ENCODE measurements around the gene DNMT3A.
"Not testable (repeated sequence)": the region's sequence is repeated elsewhere in the genome, so short reads cannot be mapped to it uniquely, and the experiment has no call there.

DNMT3A gene

DNA sequence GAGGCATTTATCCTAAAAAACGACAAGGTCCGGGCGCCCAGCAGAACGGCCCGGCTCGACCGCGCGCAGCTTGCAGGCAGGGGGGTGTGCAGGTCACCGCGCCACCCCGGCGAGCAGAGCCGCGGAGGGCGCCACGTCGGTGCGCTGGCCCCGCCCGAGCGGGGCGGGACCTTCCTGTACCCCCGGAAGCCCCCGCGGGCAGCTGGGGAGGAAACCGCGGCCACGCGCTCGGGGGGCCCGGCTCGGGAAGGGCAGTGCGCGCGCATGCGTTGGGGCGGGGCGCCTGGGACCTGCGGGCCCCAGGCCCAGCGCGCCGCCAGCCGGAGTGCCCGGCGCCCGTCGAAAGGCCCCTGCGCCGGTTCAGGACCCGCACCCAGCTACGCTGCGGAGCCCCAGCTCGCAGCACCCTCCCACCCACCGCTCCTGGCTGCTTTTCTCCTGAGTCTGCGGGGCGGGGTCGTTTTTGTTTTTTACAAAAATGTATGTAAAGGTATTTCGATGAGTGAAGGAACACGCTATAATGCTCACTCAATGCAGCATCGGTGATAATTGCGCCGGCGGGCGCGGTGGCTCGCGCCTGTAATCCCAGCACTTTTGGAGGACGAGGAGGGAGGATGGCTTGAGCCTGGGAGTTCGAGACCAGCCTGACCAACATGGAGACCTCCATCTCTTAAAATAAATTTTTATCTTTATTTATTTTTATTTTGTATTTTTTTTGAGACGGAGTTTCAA, 125.6 kb downstream of the DNMT3A start:
- in situ Hi-C loops (cut with HindIII; ENCODE audit: low sequenced_read_pairs): no loop called here
- peak; percentile 39 for DNase-seq (ENCODE audit: low read depth, low spot score)
- peak overlapping the region; percentile 39 for H3K4me3 ChIP-seq (ENCODE audit: low read depth, low read length)
- TF ChIP-seq, protein P1, sequence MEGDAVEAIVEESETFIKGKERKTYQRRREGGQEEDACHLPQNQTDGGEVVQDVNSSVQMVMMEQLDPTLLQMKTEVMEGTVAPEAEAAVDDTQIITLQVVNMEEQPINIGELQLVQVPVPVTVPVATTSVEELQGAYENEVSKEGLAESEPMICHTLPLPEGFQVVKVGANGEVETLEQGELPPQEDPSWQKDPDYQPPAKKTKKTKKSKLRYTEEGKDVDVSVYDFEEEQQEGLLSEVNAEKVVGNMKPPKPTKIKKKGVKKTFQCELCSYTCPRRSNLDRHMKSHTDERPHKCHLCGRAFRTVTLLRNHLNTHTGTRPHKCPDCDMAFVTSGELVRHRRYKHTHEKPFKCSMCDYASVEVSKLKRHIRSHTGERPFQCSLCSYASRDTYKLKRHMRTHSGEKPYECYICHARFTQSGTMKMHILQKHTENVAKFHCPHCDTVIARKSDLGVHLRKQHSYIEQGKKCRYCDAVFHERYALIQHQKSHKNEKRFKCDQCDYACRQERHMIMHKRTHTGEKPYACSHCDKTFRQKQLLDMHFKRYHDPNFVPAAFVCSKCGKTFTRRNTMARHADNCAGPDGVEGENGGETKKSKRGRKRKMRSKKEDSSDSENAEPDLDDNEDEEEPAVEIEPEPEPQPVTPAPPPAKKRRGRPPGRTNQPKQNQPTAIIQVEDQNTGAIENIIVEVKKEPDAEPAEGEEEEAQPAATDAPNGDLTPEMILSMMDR (IDR thresholded peaks at IDR 0.05; ENCODE audit: low read depth, low read length): no peak

DNA sequence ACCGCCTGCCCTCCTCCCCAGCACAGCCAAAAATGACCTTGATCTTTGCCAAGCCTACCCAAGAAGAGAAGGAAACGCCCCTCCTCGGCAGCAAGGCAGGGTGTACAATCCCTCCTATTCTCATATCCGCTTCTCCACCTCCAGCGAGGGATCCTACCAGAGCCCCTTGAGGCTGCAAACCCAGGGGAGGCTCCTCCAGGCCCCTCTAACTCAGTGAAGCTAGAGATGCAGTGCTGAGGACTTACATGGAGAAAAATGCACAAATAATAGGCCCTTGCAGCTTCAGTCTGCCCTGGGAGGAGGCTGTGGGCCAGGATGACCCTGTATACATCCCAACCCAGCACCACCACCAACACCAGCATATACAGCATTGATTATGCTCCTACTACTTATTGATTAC, 126.5 kb downstream of the DNMT3A start:
- no peak for DNase-seq (ENCODE audit: low read depth, low spot score)
- in situ Hi-C loops (cut with HindIII; ENCODE audit: low sequenced_read_pairs): no loop called here
- no peak overlapping the region for H3K4me3 ChIP-seq (ENCODE audit: low read depth, low read length)
- TF ChIP-seq, protein P1 (IDR thresholded peaks at IDR 0.05; ENCODE audit: low read depth, low read length): no peak

DNA sequence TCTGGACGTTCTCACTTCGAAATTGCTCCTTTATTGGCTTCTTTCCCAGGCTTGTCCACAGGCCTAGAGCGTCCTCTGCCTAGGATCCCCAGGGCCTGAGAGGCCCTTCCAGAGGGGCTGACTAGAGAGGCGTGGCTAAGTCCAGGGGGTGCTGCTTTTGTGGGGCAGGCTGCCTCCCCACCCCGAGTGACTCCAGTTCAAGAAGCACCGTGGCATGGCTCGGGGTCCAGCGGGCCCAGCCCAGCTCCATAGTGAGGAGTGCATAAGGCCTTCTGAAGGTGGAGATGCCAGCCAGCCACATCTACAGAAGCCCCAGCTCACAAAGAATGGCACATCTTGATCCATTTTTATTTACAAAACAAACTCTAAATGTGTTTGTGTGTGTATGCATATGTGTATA, 128.5 kb downstream of the DNMT3A start:
- H3K4me3 ChIP-seq (ENCODE audit: low read depth, low read length): no peak overlapping the region
- in situ Hi-C loops (cut with HindIII; ENCODE audit: low sequenced_read_pairs): no loop called here
- TF ChIP-seq, protein P1 (IDR thresholded peaks at IDR 0.05; ENCODE audit: low read depth, low read length): no peak
- DNase-seq (ENCODE audit: low read depth, low spot score): no peak

DNA sequence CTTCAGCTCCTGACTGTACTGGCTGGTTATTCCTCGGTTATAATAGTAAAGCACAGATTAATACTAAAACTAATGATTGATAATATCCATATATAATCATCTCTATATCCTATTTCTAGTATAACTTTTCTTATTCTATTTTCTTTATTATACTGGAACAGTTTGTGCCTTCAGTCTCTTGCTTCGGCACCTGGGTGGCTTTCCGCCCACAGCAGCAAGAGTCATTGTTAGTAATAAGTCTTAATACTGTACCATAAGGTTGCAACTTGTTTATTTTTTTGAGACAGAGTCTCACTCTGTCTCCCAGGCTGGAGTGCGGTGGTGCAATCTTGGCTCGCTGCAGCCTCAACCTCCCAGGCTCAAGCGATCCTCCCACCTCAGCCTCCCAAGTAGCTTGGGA, 130.8 kb downstream of the DNMT3A start:
- in situ Hi-C loops (cut with HindIII; ENCODE audit: low sequenced_read_pairs); H3K4me3 ChIP-seq (ENCODE audit: low read depth, low read length); DNase-seq (ENCODE audit: low read depth, low spot score): not testable (repeated sequence)

DNA sequence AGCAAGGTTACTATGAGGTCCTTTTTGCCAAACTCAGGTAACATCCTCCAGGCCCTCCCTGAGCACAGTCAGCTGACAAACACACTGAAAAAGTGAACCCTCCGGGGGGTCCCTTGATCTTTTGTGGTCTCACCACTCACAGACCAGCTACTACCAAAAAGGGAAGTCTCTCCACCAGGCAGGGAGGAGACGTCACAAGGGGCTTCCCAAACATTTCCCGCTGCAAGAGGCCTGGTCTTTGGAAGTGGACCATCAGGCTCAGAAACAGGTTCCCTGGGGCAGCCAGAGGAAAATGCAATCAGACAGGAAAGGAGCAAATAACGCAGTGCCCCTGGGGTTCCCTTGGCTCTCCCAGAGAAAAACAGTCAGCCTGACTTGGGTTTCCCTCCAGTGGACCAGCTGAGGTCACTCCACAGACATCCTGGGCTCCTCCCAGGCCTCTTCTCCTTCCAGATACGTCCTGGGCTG, 134.6 kb downstream of the DNMT3A start:
- TF ChIP-seq, protein P1 (IDR thresholded peaks at IDR 0.05; ENCODE audit: low read depth, low read length): no peak
- DNase-seq (ENCODE audit: low read depth, low spot score): no peak
- no peak overlapping the region for H3K4me3 ChIP-seq (ENCODE audit: low read depth, low read length)
- in situ Hi-C loops (cut with HindIII; ENCODE audit: low sequenced_read_pairs): no loop called here

DNA sequence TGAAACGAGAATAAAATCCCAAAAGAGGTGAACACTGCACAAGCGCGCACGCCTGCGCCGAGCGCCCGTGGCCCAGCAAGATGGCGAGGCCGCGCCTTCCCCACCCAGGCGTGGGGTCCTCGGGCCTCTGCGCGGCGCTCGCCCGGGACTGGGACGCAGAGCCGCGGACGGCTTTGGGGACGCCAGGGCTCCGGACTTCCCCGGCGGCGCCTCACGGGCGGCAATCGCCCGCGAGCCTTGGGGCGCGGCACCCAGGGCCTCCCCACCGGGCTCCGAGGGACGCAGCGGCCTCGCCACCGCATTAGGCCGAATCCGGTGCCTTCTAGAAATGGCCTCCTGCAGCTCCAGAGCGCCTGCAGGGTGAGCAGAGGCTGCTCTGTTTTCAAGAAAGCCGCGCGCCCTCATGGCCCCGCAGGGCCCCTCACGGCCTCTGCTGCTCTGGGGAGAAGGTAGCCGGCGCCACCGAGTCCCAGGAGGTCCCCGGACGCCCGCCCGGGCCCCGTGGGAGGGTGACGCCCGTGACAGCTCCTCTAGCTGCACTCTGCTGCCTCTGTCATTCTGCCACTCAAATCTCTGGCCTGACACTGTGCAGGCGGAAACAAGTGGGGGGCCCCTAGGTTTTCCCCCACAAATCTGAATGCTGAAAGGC, 137.4 kb downstream of the DNMT3A start:
- in situ Hi-C loops (cut with HindIII; ENCODE audit: low sequenced_read_pairs): no loop called here
- no peak overlapping the region for H3K4me3 ChIP-seq (ENCODE audit: low read depth, low read length)
- no peak for DNase-seq (ENCODE audit: low read depth, low spot score)
- TF ChIP-seq, protein P1 (IDR thresholded peaks at IDR 0.05; ENCODE audit: low read depth, low read length): no peak

DNA sequence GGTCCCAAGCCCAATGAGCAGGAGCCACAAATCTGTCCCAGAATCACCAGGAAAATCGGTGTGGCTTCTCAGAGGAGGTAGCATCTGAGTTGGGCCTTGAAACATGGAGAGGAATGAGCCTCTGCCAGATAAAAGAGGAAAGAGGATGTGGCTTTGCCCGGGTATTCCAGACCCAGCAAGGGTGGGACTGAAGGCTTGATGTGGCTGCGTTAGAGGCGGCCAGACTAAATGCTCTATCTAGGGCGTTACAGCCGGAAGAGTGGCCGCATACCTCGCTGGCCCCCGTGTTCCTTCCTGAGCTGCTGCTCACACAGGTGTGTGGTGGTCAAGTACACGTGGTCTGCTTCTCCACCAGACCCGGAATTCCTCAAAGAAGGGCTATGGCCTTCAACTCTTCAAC, 139.4 kb downstream of the DNMT3A start:
- no peak for DNase-seq (ENCODE audit: low read depth, low spot score)
- in situ Hi-C loops (cut with HindIII; ENCODE audit: low sequenced_read_pairs): no loop called here
- H3K4me3 ChIP-seq (ENCODE audit: low read depth, low read length): no peak overlapping the region
- TF ChIP-seq, protein P1 (IDR thresholded peaks at IDR 0.05; ENCODE audit: low read depth, low read length): no peak

All from astrocyte of the spinal cord (primary cell).